Esophagus muscularis mucosa (tissue), 3 donors: ENCODE results near the gene GPR179.

Source experiments
- CTCF ChIP-seq, 3 experiments: fragments of 200-600 bp in 2 of 3; fragments of 450-650 bp in 1 of 3; sonication (generic) in 2 of 3; IDR thresholded peaks; one replicate each; pipeline ENCODE4 v1.5.1; 2017 to 2019; ENCODE audit warnings: antibody characterized with exemption in 3 of 3, mild to moderate bottlenecking in 2 of 3, moderate library complexity in 1 of 3
- POLR2AphosphoS5 ChIP-seq, 2 donors: sonication (generic); formaldehyde crosslinking; IDR thresholded peaks; one replicate each; pipeline ENCODE4 v1.6.1; 2017; ENCODE audit warnings: antibody characterized with exemption in 2 of 2

GRCh38 chr17:38345743-38346142 is 2.0 kb upstream of the GPR179 start:
- TF ChIP-seq POLR2AphosphoS5 (IDR thresholded peaks at IDR 0.05) (no peak), CTCF (IDR thresholded peaks at IDR 0.05) (no peak)
